GM23338 (cell line): ENCODE results near the gene KLK12. TPM values are rescaled to one million over a fixed set of nuclear protein-coding genes. Genes with fewer than 3 reads are reported as not detected.

Source experiments
- ATAC-seq: fragments of 200-7000 bp; cut with Tn5 transposase; 3 replicates; pipeline ENCODE4 v1.9.1; 2020
- DNase-seq: peaks from one replicate; pipeline ENCODE4 v3.0.0-alpha.2; 2015; ENCODE audit warnings: low spot score
- H2AFZ ChIP-seq: fragments of 200-600 bp; sonication (generic); 2 replicates; pipeline ENCODE4 v1.8.0; 2016; ENCODE audit warnings: antibody characterized with exemption, mild to moderate bottlenecking, moderate library complexity
- H3F3A ChIP-seq: fragments of 200-600 bp; sonication (generic); replicated peaks from 2 replicates; pipeline ENCODE4 v1.8.0; 2017; ENCODE audit warnings: antibody characterized with exemption, mixed run types, low read depth
- H3K27ac ChIP-seq: fragments of 200-600 bp; sonication (generic); 2 replicates; pipeline ENCODE4 v1.6.1; 2016; ENCODE audit warnings: low read depth
- H3K27me3 ChIP-seq: fragments of 200-600 bp; sonication (generic); 2 replicates; pipeline ENCODE4 v1.8.0; 2016; ENCODE audit warnings: mild to moderate bottlenecking, mixed run types, moderate library complexity; ENCODE audit not compliant: insufficient read depth
- H3K36me3 ChIP-seq: fragments of 200-600 bp; sonication (generic); 2 replicates; pipeline ENCODE4 v1.8.0; 2016; ENCODE audit warnings: mild to moderate bottlenecking; ENCODE audit not compliant: insufficient read depth
- H3K4me1 ChIP-seq: fragments of 200-600 bp; sonication (generic); 2 replicates; pipeline ENCODE4 v1.8.0; 2016; ENCODE audit warnings: mild to moderate bottlenecking, moderate library complexity; ENCODE audit not compliant: insufficient read depth
- H3K4me2 ChIP-seq: fragments of 200-600 bp; sonication (generic); 2 replicates; pipeline ENCODE4 v1.7.1; 2017; ENCODE audit warnings: mixed run types
- H3K4me3 ChIP-seq: fragments of 200-600 bp; sonication (generic); 2 replicates; pipeline ENCODE4 v1.6.1; 2016; ENCODE audit warnings: mixed run types
- H3K79me2 ChIP-seq: fragments of 200-600 bp; sonication (generic); replicated peaks from 2 replicates; pipeline ENCODE4 v1.8.0; 2017; ENCODE audit warnings: mild to moderate bottlenecking; ENCODE audit not compliant: insufficient read depth
- H3K9me2 ChIP-seq: fragments of 200-600 bp; sonication (generic); 2 replicates; pipeline ENCODE4 v1.8.0; 2017; ENCODE audit not compliant: insufficient read depth
- H4K20me1 ChIP-seq: fragments of 200-600 bp; sonication (generic); replicated peaks from 2 replicates; pipeline ENCODE4 v1.8.0; 2017; ENCODE audit warnings: mild to moderate bottlenecking; ENCODE audit not compliant: insufficient read depth
- H3K27ac Mint-ChIP-seq: 2 replicates; pipeline ENCODE4 v1.8.0; 2020; ENCODE audit warnings: inconsistent platforms, mild to moderate bottlenecking, moderate library complexity, mixed read lengths
- H3K27me3 Mint-ChIP-seq: 3 replicates; pipeline ENCODE4 v1.8.0; 2022; ENCODE audit warnings: low read depth, mild to moderate bottlenecking, moderate library complexity, mixed read lengths, inconsistent platforms; ENCODE audit not compliant: insufficient read depth, poor library complexity
- H3K36me3 Mint-ChIP-seq: 3 replicates; pipeline ENCODE4 v1.8.0; 2021; ENCODE audit warnings: low read depth, mild to moderate bottlenecking, inconsistent platforms, moderate library complexity, mixed read lengths
- H3K4me1 Mint-ChIP-seq: 3 replicates; pipeline ENCODE4 v1.8.0; 2020; ENCODE audit warnings: mild to moderate bottlenecking, inconsistent platforms, mixed read lengths
- H3K4me3 Mint-ChIP-seq: 3 replicates; pipeline ENCODE4 v1.8.0; 2021; ENCODE audit warnings: moderate library complexity, mild to moderate bottlenecking, inconsistent platforms, mixed read lengths
- H3K9me3 Mint-ChIP-seq: 3 replicates; pipeline ENCODE4 v1.8.0; 2020; ENCODE audit warnings: moderate library complexity, mild to moderate bottlenecking, inconsistent platforms, mixed read lengths
- CREB1 ChIP-seq: fragments of 250-450 bp; sonication (Bioruptor Pico); IDR thresholded peaks from 2 replicates; pipeline ENCODE4 v1.5.0; 2020; ENCODE audit warnings: low read depth, mild to moderate bottlenecking, moderate library complexity
- EZH2 ChIP-seq: fragments of 200-600 bp; sonication (generic); IDR thresholded peaks from one replicate; pipeline ENCODE4 v1.8.0; 2017; ENCODE audit warnings: antibody characterized with exemption, mild to moderate bottlenecking, low read depth; ENCODE audit not compliant: unreplicated experiment
- EZH2phosphoT487 ChIP-seq: fragments of 200-600 bp; sonication (generic); IDR thresholded peaks from one replicate; pipeline ENCODE4 v1.8.1; 2018; ENCODE audit warnings: antibody characterized with exemption; ENCODE audit not compliant: unreplicated experiment
- JUNB ChIP-seq: IDR thresholded peaks from one replicate; pipeline ENCODE4 v1.6.1; 2016; ENCODE audit warnings: antibody characterized with exemption; ENCODE audit not compliant: unreplicated experiment
- NANOG ChIP-seq: IDR thresholded peaks from 2 replicates; pipeline ENCODE4 v1.6.1; 2016; ENCODE audit warnings: antibody characterized with exemption, borderline replicate concordance
- POLR2AphosphoS5 ChIP-seq: IDR thresholded peaks from 2 replicates; pipeline ENCODE4 v1.6.1; 2016; ENCODE audit warnings: antibody characterized with exemption, low read depth
- ZNF114 ChIP-seq: fragments of 250-450 bp; sonication (Bioruptor Pico); IDR thresholded peaks from 2 replicates; pipeline ENCODE4 v1.5.0; 2020; ENCODE audit warnings: mild to moderate bottlenecking, moderate library complexity
- ZNF331 ChIP-seq: fragments of 250-450 bp; sonication (Bioruptor Pico); IDR thresholded peaks from 2 replicates; pipeline ENCODE4 v1.5.0; 2020; ENCODE audit warnings: low read depth, mild to moderate bottlenecking, moderate library complexity
- polyA plus RNA-seq: library from polyadenylated mRNA; unstranded; fragments of >200 nt; fragmentation: Nextera tagmentation; extraction: Ambion mirVana; gene quantifications from 2 replicates; pipeline ENCODE4 v1.2.1, GENCODE V29; 2016
- total RNA-seq: library from RNA; depleted of rRNA; stranded (reverse); fragments of >200 nt; shearing (Covaris generic); gene quantifications from 2 replicates; pipeline ENCODE4 v1.2.3, GENCODE V29; 2014
- TF ChIP-seq, protein P1 (sequence below): fragments of 250-450 bp; sonication (Bioruptor Pico); IDR thresholded peaks from 2 replicates; pipeline ENCODE4 v1.5.0; 2020; ENCODE audit warnings: mild to moderate bottlenecking, moderate library complexity
- TF ChIP-seq, protein P2 (sequence below): IDR thresholded peaks from one replicate; pipeline ENCODE4 v1.6.1; 2018; ENCODE audit warnings: antibody characterized with exemption; ENCODE audit not compliant: unreplicated experiment
- TF ChIP-seq, protein P3 (sequence below): IDR thresholded peaks from 2 replicates; pipeline ENCODE4 v1.6.1; 2016; ENCODE audit warnings: antibody characterized with exemption
- TF ChIP-seq, protein P4 (sequence below), 2 experiments: fragments of 200-600 bp in 1 of 2; sonication (generic) in 1 of 2; conservative IDR thresholded peaks; 2 replicates each; pipeline versions ENCODE4 v1.5.1 to v1.6.1; 2016 to 2017; ENCODE audit warnings: antibody characterized with exemption in 2 of 2, low read depth in 2 of 2, mild to moderate bottlenecking in 2 of 2, moderate library complexity in 1 of 2

Gene KLK12
- total and polyA plus RNA-seq, 2 experiments from 2014 or later, result not detected

DNA sequence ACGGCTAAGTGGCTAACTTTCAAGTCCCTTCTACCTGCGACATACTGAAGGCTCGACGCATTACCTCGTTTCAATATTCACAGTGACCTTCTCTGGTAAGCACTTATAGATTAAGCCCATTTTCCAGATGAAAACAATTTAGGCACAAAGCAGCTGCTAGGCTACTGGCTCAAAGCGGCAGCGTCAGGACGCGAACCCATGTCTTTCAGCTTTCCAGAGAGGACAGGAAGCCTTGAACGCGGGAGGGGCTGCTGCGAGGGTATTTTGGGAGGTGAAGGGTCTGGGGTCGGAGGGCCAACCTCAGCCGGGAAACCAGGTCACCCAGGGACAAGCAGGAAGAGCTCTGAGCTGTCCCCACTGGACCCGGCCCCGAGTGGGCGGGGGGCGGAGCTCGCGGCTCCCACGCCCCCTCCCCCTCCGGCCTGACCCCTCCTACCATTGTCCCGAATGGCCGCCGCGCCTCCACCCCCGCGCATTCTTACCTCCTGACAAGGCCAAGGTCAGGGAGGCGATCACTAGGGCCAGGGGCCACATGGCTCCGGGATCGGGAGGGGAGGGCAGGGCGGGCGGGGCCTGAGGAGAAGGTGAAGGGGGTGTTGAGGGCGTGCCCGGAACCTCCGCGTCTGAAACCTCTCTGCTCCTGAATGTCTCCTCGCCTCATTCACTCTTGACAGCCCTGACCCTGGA, 29.9 kb upstream of the KLK12 start, which contains the start of gene KLK13:
TSS of gene KLK13 (minus strand) at position 559 of the 687 bp plus-strand sequence. CDS start at position 534, 25 bp downstream.
- Histone ChIP-seq H3K4me1 (peaks cover 11% of the 10 kb centered on the region; the same call in 1 of the 2 replicates), H3K27ac (no peak within 1 kb of the TSS), H3K4me3 (peak within 1 kb of the TSS; percentile 73), H3K79me2 (no peaks in the 10 kb centered on the region), H4K20me1 (no peaks in the 10 kb centered on the region), H3K27me3 (no peaks in the 10 kb centered on the region), H2AFZ (peak within 1 kb of the TSS; percentile 96), H3K4me2 (peak within 1 kb of the TSS; percentile 92), H3K36me3 (no peaks in the 10 kb centered on the region; the same call in 1 of the 2 replicates), H3K9me2 (peaks cover 28% of the 10 kb centered on the region), H3F3A (no peaks in the 10 kb centered on the region)
- no peaks in the 10 kb centered on the region; the same call in 1 of the 3 replicates for H3K9me3 Mint-ChIP-seq
- no peaks in the 10 kb centered on the region for H3K36me3 Mint-ChIP-seq
- no peak for TF ChIP-seq CREB1 (CRISPR knock-in tag)
- TF ChIP-seq, protein P1, sequence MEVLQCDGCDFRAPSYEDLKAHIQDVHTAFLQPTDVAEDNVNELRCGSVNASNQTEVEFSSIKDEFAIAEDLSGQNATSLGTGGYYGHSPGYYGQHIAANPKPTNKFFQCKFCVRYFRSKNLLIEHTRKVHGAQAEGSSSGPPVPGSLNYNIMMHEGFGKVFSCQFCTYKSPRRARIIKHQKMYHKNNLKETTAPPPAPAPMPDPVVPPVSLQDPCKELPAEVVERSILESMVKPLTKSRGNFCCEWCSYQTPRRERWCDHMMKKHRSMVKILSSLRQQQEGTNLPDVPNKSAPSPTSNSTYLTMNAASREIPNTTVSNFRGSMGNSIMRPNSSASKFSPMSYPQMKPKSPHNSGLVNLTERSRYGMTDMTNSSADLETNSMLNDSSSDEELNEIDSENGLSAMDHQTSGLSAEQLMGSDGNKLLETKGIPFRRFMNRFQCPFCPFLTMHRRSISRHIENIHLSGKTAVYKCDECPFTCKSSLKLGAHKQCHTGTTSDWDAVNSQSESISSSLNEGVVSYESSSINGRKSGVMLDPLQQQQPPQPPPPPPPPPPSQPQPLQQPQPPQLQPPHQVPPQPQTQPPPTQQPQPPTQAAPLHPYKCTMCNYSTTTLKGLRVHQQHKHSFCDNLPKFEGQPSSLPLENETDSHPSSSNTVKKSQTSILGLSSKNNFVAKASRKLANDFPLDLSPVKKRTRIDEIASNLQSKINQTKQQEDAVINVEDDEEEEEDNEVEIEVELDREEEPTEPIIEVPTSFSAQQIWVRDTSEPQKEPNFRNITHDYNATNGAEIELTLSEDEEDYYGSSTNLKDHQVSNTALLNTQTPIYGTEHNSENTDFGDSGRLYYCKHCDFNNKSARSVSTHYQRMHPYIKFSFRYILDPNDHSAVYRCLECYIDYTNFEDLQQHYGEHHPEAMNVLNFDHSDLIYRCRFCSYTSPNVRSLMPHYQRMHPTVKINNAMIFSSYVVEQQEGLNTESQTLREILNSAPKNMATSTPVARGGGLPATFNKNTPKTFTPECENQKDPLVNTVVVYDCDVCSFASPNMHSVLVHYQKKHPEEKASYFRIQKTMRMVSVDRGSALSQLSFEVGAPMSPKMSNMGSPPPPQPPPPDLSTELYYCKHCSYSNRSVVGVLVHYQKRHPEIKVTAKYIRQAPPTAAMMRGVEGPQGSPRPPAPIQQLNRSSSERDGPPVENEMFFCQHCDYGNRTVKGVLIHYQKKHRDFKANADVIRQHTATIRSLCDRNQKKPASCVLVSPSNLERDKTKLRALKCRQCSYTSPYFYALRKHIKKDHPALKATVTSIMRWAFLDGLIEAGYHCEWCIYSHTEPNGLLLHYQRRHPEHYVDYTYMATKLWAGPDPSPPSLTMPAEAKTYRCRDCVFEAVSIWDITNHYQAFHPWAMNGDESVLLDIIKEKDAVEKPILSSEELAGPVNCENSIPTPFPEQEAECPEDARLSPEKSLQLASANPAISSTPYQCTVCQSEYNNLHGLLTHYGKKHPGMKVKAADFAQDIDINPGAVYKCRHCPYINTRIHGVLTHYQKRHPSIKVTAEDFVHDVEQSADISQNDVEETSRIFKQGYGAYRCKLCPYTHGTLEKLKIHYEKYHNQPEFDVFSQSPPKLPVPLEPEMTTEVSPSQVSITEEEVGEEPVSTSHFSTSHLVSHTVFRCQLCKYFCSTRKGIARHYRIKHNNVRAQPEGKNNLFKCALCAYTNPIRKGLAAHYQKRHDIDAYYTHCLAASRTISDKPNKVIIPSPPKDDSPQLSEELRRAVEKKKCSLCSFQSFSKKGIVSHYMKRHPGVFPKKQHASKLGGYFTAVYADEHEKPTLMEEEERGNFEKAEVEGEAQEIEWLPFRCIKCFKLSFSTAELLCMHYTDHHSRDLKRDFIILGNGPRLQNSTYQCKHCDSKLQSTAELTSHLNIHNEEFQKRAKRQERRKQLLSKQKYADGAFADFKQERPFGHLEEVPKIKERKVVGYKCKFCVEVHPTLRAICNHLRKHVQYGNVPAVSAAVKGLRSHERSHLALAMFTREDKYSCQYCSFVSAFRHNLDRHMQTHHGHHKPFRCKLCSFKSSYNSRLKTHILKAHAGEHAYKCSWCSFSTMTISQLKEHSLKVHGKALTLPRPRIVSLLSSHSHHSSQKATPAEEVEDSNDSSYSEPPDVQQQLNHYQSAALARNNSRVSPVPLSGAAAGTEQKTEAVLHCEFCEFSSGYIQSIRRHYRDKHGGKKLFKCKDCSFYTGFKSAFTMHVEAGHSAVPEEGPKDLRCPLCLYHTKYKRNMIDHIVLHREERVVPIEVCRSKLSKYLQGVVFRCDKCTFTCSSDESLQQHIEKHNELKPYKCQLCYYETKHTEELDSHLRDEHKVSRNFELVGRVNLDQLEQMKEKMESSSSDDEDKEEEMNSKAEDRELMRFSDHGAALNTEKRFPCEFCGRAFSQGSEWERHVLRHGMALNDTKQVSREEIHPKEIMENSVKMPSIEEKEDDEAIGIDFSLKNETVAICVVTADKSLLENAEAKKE (CRISPR knock-in tag), result no peak
- no peak for TF ChIP-seq EZH2
- no peak for TF ChIP-seq ZNF114 (CRISPR knock-in tag)
- no peak for TF ChIP-seq JUNB
- TF ChIP-seq, protein P2, sequence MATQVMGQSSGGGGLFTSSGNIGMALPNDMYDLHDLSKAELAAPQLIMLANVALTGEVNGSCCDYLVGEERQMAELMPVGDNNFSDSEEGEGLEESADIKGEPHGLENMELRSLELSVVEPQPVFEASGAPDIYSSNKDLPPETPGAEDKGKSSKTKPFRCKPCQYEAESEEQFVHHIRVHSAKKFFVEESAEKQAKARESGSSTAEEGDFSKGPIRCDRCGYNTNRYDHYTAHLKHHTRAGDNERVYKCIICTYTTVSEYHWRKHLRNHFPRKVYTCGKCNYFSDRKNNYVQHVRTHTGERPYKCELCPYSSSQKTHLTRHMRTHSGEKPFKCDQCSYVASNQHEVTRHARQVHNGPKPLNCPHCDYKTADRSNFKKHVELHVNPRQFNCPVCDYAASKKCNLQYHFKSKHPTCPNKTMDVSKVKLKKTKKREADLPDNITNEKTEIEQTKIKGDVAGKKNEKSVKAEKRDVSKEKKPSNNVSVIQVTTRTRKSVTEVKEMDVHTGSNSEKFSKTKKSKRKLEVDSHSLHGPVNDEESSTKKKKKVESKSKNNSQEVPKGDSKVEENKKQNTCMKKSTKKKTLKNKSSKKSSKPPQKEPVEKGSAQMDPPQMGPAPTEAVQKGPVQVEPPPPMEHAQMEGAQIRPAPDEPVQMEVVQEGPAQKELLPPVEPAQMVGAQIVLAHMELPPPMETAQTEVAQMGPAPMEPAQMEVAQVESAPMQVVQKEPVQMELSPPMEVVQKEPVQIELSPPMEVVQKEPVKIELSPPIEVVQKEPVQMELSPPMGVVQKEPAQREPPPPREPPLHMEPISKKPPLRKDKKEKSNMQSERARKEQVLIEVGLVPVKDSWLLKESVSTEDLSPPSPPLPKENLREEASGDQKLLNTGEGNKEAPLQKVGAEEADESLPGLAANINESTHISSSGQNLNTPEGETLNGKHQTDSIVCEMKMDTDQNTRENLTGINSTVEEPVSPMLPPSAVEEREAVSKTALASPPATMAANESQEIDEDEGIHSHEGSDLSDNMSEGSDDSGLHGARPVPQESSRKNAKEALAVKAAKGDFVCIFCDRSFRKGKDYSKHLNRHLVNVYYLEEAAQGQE, result no peak
- no peak for TF ChIP-seq NANOG
- no peak for TF ChIP-seq EZH2phosphoT487
- TF ChIP-seq POLR2AphosphoS5, result no peak
- TF ChIP-seq, protein P3, sequence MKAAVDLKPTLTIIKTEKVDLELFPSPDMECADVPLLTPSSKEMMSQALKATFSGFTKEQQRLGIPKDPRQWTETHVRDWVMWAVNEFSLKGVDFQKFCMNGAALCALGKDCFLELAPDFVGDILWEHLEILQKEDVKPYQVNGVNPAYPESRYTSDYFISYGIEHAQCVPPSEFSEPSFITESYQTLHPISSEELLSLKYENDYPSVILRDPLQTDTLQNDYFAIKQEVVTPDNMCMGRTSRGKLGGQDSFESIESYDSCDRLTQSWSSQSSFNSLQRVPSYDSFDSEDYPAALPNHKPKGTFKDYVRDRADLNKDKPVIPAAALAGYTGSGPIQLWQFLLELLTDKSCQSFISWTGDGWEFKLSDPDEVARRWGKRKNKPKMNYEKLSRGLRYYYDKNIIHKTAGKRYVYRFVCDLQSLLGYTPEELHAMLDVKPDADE, result no peak
- TF ChIP-seq, protein P4, sequence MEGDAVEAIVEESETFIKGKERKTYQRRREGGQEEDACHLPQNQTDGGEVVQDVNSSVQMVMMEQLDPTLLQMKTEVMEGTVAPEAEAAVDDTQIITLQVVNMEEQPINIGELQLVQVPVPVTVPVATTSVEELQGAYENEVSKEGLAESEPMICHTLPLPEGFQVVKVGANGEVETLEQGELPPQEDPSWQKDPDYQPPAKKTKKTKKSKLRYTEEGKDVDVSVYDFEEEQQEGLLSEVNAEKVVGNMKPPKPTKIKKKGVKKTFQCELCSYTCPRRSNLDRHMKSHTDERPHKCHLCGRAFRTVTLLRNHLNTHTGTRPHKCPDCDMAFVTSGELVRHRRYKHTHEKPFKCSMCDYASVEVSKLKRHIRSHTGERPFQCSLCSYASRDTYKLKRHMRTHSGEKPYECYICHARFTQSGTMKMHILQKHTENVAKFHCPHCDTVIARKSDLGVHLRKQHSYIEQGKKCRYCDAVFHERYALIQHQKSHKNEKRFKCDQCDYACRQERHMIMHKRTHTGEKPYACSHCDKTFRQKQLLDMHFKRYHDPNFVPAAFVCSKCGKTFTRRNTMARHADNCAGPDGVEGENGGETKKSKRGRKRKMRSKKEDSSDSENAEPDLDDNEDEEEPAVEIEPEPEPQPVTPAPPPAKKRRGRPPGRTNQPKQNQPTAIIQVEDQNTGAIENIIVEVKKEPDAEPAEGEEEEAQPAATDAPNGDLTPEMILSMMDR (conservative IDR thresholded peaks at IDR 0.05; ENCODE audit: low read depth in 2 of 2), result no peak
- TF ChIP-seq ZNF331 (CRISPR knock-in tag), result no peak
- peaks cover 2% of the 10 kb centered on the region for H3K27me3 Mint-ChIP-seq
- DNase-seq, result peak; percentile 87
- H3K4me1 Mint-ChIP-seq, result peaks cover 7% of the 10 kb centered on the region
- H3K27ac Mint-ChIP-seq, result no peak within 1 kb of the TSS
- H3K4me3 Mint-ChIP-seq, result peak within 1 kb of the TSS; percentile 74
- peak; percentile 89 for ATAC-seq
